Measurements from ENCODE around the gene RORB.

DNA sequence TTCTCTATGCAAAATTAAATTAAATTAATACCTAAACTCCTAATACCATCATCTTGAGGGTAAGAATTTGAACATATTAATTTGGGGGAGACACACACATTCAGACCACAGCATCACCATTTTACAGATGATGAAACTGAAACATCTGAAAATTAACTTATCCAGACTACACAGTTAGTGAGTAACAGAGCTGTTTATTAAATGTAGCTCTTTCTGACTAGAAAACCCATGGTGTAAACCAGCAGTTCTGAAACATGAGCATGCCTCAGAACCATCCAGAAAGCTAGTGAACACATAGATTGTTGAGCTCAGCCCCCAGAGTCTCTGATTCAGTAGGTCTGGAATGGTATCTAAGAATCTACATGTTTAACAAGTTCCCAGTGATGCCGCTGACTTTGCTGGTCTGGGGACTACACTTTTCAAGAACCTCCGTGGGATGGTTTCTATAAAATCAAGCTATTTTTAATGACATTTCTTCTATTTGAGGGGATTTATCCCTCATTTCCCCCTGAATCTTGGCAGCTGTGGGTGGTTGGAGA is 113.5 kb downstream of the RORB start:
- TF ChIP-seq, protein P1, sequence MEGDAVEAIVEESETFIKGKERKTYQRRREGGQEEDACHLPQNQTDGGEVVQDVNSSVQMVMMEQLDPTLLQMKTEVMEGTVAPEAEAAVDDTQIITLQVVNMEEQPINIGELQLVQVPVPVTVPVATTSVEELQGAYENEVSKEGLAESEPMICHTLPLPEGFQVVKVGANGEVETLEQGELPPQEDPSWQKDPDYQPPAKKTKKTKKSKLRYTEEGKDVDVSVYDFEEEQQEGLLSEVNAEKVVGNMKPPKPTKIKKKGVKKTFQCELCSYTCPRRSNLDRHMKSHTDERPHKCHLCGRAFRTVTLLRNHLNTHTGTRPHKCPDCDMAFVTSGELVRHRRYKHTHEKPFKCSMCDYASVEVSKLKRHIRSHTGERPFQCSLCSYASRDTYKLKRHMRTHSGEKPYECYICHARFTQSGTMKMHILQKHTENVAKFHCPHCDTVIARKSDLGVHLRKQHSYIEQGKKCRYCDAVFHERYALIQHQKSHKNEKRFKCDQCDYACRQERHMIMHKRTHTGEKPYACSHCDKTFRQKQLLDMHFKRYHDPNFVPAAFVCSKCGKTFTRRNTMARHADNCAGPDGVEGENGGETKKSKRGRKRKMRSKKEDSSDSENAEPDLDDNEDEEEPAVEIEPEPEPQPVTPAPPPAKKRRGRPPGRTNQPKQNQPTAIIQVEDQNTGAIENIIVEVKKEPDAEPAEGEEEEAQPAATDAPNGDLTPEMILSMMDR (conservative IDR thresholded peaks at IDR 0.05 in 1 of 2, IDR thresholded peaks at IDR 0.05 in 1 of 2; ENCODE audit: low read depth in 1 of 2, low read length in 2 of 2), result no peak
- TF ChIP-seq EZH2 (IDR thresholded peaks at IDR 0.05; ENCODE audit: low read length, missing control alignments), result no peak
